Brain microvascular endothelial cell (primary cell): ENCODE measurements around the gene TRABD2B.

Experiments used
- DNase-seq: peaks from one replicate; pipeline ENCODE4 v3.0.0-alpha.2; 2020
- H3K27ac ChIP-seq: fragments of 250-450 bp; sonication (Bioruptor Pico); 2 replicates; pipeline ENCODE4 v1.5.1; 2020; ENCODE audit warnings: mild to moderate bottlenecking, moderate library complexity
- H3K27me3 ChIP-seq: fragments of 250-450 bp; sonication (Bioruptor Pico); replicated peaks from 2 replicates; pipeline ENCODE4 v1.5.1; 2020; ENCODE audit warnings: mild to moderate bottlenecking
- H3K36me3 ChIP-seq: fragments of 250-450 bp; sonication (Bioruptor Pico); replicated peaks from 2 replicates; pipeline ENCODE4 v1.5.1; 2020; ENCODE audit warnings: mild to moderate bottlenecking
- H3K4me3 ChIP-seq: 2 replicates; pipeline ENCODE4 v1.5.1; 2011; ENCODE audit warnings: low read depth, mild to moderate bottlenecking, control low read depth, low read length, moderate library complexity
- in situ Hi-C: cut with HindIII; loops from 2 replicates; pipeline ENCODE4 v1.10.0; 2017; ENCODE audit warnings: low sequenced_read_pairs, low pct_ligation_motif_present
- TF ChIP-seq, protein P1 (sequence below): IDR thresholded peaks from 2 replicates; pipeline ENCODE4 v1.5.1; 2011; ENCODE audit warnings: low read depth, mild to moderate bottlenecking, moderate library complexity, low read length, control low read depth, inconsistent platforms; ENCODE audit errors: missing control alignments

Gene TRABD2B

DNA sequence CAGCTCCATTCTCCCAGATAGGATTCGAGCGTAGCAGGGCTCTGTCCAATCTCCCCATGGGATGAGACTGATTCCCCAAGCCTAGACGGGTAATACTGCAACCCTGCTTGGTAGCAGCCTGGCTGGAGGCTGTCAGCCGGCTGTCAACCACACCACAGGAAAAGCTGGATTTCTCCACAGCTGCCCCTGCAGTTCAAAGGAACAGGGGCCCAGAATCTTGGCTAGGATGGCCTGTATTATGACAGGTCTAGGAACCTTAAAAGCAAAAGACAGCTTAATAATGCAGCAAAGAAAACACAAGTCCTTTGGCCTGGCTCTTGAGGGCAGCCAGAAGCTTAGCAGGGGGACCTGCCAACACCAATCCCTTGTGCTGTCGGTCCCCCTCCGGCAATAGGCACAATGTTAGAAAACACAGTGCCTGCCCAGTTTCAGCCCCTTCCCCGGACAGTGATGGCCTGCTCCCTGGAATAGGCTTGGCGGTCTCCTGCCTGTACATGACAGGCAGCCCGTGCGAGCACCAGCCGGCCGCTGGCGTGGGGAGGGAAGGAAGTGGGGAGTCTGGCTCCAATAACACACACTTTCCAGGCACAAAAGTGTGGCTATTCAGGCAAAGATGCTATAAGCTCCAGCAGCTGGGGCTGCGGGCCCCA, 90.5 kb downstream of the TRABD2B start:
- no peak for DNase-seq
- TF ChIP-seq, protein P1, sequence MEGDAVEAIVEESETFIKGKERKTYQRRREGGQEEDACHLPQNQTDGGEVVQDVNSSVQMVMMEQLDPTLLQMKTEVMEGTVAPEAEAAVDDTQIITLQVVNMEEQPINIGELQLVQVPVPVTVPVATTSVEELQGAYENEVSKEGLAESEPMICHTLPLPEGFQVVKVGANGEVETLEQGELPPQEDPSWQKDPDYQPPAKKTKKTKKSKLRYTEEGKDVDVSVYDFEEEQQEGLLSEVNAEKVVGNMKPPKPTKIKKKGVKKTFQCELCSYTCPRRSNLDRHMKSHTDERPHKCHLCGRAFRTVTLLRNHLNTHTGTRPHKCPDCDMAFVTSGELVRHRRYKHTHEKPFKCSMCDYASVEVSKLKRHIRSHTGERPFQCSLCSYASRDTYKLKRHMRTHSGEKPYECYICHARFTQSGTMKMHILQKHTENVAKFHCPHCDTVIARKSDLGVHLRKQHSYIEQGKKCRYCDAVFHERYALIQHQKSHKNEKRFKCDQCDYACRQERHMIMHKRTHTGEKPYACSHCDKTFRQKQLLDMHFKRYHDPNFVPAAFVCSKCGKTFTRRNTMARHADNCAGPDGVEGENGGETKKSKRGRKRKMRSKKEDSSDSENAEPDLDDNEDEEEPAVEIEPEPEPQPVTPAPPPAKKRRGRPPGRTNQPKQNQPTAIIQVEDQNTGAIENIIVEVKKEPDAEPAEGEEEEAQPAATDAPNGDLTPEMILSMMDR: no peak
- H3K4me3 ChIP-seq: no peak overlapping the region
- no peak overlapping the region for H3K27ac ChIP-seq
- in situ Hi-C loops: no loop called here
- H3K36me3 ChIP-seq: no peaks in the 10 kb centered on the region
- no peaks in the 10 kb centered on the region for H3K27me3 ChIP-seq

DNA sequence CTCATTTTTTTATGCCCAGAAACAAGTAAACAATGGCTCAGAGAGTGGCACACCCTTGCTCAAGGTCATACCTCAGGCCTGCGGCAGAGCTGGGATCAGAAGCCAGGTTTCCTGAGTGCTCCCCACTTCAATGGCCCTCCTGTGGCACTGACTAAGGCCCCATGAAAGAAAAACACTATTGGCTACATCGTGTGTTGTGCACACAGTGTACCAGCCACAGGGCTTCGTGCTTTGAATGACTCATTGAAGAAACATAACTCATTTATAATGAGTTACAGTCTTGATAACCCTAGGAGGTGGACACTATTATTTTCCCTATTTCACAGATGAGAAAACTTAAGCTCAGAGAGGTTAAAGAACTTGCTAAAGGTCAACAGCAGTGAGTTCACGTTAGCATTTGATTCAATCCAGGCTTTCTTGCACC, 91.2 kb downstream of the TRABD2B start:
- H3K27ac ChIP-seq: no peak overlapping the region
- peak; percentile 42 for DNase-seq
- H3K27me3 ChIP-seq: no peaks in the 10 kb centered on the region
- in situ Hi-C loops: no loop called here
- H3K4me3 ChIP-seq: no peak overlapping the region
- no peaks in the 10 kb centered on the region for H3K36me3 ChIP-seq
- TF ChIP-seq, protein P1: no peak

DNA sequence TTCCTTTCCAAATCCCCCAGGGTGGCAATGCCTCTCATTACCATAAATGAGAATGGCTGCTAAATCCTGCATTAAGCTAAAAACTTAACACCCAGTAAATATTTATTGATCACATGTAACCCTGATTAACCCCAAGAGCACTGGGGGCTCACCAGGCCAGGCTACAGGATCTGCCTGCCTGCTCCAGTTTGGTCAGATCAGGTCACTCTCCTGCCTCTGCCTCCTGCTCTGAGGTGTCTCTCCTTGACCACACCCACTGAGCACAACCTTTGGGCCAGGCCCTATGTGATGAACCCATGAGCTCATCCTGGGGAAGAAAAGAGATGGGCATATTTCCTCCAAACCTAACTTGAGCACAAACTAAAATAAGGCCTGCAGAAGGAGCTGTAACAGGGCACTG, 93.5 kb downstream of the TRABD2B start:
- H3K27ac ChIP-seq: no peak overlapping the region
- no peak overlapping the region for H3K4me3 ChIP-seq
- no peak for DNase-seq
- TF ChIP-seq, protein P1: no peak
- no peaks in the 10 kb centered on the region for H3K36me3 ChIP-seq
- no peaks in the 10 kb centered on the region for H3K27me3 ChIP-seq
- in situ Hi-C loops: no loop called here

DNA sequence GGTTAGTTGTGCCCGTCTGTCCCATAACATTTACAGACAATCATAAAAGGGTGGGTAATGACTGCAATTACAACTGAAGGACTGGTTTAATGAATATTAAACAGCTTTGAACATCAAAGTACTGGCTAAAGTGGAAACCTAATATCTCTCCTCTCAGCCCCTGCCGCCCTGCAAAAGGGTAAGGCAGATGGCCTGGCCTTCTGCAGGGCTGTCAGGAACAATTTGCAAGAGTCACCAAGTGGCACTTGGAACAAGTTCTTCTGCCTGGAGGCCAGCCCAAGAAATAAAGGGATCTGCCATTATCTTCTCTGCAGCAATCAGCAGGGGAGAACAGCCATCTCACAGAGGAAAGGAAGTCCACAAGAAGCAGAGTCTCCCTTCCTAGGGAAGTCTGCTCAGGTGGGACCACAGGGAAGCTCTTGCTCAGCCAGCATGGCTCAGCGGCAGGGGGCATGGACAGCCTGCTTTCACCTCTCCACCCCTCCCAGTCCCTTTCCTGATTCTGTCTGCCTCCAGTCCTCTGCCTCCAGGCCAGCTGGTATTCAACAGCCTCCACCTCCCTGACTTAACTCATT, 96.1 kb downstream of the TRABD2B start:
- no peak for DNase-seq
- TF ChIP-seq, protein P1: no peak

DNA sequence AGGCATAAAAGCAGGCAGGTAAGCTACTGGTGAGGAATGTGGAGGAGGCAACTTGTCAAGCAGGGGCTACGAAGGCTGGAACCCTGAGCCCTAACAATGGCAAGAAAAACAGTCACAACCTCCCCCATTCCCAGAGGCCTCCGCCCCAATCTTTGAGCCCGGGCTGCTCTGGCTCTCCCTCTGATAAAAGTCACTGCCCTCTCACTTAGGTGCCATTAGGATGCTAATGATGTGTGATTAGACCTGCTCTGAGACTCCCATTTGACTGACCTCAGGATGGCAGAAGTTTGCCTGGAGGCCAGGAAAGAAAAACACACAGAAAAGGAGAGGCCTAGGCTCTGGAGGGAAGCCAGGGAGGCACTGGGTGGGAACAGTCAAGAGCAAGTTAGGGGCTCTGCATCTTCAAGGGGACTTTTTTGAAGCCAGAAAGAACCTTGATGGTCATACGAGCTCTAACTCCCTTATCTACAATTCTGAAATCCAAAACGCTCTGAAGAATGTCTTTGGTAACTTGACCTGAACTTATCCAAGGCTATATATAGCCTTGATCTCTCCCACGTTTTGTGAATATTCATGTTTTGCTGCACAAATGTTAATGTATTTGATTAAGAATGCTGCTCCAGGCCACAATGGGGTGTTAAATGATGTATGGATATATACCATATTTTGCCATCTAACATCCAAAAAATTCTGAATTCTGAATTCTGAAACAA, 98.9 kb downstream of the TRABD2B start:
- TF ChIP-seq, protein P1: no peak
- Histone ChIP-seq H3K36me3 (no peaks in the 10 kb centered on the region), H3K4me3 (no peak overlapping the region), H3K27ac (no peak overlapping the region), H3K27me3 (no peaks in the 10 kb centered on the region)
- no peak for DNase-seq
- in situ Hi-C loops: no loop called here

More for the DNA sequence above, 96.1 kb downstream of the TRABD2B start:
- Histone ChIP-seq H3K27me3 (no peaks in the 10 kb centered on the region), H3K4me3 (no peak overlapping the region), H3K27ac (no peak overlapping the region), H3K36me3 (no peaks in the 10 kb centered on the region)
- in situ Hi-C loops: no loop called here
